Femur (tissue), 1 donor: ENCODE measurements around the gene TPRG1.
A peak's percentile ranks its signal among the peaks of the same experiment; 100 is the strongest.

Experiments used
- DNase-seq: peaks from one replicate; pipeline ENCODE4 v3.0.0-alpha.2; 2017

The TPRG1 gene, protein sequence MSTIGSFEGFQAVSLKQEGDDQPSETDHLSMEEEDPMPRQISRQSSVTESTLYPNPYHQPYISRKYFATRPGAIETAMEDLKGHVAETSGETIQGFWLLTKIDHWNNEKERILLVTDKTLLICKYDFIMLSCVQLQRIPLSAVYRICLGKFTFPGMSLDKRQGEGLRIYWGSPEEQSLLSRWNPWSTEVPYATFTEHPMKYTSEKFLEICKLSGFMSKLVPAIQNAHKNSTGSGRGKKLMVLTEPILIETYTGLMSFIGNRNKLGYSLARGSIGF

DNA sequence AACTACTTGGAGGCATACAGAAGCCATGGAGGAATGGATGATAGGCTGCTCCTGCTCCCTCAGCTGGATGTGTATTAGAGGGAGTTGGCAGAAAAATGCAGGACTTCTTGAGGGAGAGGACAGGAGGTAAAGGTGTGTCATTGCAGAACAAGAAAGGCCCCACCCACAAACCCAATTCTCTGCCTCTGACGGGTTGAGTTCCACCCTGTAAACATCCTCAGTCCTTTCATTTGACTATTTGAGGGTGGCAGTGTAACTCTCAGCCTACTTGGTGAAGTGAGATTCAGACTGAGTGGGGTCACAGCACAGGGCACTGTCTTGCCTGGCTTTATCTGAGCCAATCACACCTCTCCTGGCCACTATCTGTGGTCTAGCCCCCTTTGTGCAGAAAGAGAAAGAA is at the start of gene TPRG1:
Gene TPRG1, plus strand, starts transcription at position 265 of the 400 bp plus-strand sequence. CDS start 35,414 bp downstream, outside the sequence.
- DNase-seq, result no peak

GRCh38 chr3:189122110-189122509 is 49.7 kb upstream of the TPRG1 start:
- no peak for DNase-seq

DNA sequence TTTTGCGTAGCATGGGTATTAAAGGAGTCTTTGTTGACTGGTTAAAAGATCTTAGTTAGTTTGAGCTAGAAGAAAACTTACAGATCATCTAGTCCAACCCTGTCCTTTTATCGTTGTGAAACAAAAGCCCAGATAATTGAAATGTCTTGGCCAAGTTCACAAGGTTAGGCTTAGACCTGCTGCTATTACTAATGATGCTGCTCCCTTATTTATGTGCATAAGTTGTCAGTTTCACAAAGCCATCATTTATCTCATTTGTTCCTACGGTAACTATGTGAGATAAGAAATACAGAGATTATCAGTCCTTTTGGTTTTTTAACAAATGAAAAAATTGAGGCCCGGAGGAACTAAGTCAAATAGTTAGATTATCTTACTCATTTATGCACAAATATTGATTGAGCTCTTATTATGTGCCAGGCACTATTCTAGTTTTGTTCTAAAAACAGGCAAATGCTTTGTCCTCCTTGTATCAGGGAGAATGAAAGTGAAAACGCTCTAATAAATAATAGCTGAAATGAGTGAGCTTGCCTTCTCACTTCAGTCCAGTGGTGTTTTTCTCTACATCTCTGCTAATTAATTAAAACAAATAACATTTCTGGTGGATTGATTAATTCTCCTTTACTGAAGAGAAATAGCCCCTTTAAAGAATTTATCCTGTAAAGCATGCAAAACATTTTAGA is 49.1 kb upstream of the TPRG1 start:
- no peak for DNase-seq

DNA sequence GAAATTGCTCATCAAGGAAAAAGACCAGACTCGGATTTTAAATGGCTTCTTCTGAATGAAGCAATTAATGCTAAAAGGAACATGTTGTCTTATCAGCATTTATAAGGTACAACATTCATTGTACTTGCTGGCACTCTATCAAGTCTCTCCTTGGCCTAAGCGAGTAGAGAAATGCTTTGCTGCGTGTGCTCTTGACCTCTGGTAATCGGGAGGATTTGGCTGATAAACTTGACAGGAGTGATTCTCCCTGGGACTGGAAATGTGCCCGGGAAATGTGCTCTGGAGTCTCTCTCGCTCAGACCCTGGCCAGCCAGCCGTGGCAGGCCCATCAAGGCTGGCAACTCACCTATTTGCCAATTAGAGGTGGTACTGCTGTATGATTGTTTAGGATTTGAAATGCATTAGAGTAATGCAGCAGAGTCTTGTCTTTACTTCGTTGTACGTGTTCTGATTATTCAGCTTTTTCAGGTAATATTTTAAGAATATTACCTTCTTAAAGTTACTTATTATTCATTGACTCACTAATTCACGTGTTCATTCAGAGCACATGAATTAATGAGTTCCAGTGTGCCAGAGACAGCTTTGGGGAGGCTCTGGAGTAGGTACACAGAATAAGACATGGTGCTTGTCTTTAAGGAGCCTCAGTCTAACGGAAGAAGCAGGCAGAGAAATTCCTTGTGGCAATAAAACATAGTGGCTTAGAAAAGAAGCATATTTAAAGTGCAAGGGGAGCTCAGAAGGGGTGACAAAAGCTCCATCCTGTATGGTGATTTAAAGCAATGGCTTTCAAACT is 48.0 kb upstream of the TPRG1 start:
- DNase-seq, result no peak

- DNase-seq, result peak; percentile 28
These were observed 39.5 kb upstream of the TPRG1 start for GRCh38 chr3:189132231-189132671.

DNA sequence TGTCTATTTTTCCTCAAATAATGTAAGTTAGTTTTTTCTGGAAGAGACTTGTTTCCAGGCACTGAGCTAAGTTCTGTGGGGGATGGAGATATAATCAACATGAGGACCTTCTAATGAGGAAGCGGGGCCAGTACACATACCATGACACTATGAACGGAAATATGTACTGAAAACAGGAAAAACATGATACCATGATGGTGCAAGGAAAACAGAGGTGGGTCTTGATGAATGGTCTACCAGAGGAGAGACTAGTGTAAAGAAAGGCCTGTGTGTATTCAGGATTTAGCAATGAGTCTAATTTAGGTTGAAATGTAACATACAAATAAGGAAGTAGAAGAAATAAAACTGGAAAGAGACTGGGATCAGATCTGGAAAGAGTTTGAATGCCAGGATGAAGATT is 38.9 kb upstream of the TPRG1 start:
- no peak for DNase-seq

GRCh38 chr3:189133768-189134167 is 38.0 kb upstream of the TPRG1 start:
- DNase-seq, result no peak

DNA sequence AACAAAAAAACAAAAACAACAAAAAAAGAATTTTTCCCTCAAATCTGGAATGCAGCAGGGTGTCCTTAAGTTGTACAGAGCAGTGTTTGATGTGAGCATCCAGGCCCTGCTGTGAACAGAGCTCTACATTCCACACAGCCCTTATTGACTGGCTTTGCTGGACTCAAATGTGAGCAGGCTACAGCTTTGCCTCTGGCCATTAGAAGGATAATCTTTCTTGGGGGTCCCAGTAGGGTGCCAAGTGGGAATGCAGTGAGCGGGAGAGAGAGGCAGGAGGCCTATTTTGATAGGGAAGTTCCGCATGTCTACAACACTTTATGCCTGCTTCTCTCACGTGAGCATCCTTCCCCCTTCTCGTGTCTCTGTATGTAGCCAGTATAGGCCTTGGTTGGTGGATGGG is 34.4 kb upstream of the TPRG1 start:
- no peak for DNase-seq

- DNase-seq, result no peak
These were observed 32.7 kb upstream of the TPRG1 start for GRCh38 chr3:189138901-189139610.

- no peak for DNase-seq
These were observed 32.2 kb upstream of the TPRG1 start for GRCh38 chr3:189139611-189139940.

- DNase-seq, result no peak
These were observed 29.2 kb upstream of the TPRG1 start for GRCh38 chr3:189142527-189142926.

- DNase-seq, result no peak
These were observed 28.4 kb upstream of the TPRG1 start for GRCh38 chr3:189143321-189143720.

GRCh38 chr3:189143771-189144170 is 28.0 kb upstream of the TPRG1 start:
- no peak for DNase-seq

DNA sequence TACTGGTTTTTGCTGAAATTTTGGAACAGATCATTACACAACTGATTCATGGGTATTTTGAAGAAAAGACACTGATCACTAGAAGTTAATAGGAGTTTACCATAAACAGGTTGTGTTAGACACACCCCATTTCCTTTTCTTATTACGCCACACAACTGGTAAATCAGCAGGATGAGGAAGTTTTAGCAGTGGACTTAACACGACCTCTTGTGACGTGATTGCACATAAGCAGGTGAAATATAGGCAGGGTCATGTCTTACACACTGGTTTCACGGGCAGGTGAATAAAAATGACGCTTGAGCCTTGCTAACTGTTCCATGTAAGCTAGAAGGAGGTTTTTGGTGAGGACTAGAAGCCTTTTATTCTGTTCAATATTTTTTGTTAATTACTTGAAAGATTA is 27.1 kb upstream of the TPRG1 start:
- DNase-seq, result no peak

- no peak for DNase-seq
These were observed 24.9 kb upstream of the TPRG1 start for GRCh38 chr3:189146848-189147247.

DNA sequence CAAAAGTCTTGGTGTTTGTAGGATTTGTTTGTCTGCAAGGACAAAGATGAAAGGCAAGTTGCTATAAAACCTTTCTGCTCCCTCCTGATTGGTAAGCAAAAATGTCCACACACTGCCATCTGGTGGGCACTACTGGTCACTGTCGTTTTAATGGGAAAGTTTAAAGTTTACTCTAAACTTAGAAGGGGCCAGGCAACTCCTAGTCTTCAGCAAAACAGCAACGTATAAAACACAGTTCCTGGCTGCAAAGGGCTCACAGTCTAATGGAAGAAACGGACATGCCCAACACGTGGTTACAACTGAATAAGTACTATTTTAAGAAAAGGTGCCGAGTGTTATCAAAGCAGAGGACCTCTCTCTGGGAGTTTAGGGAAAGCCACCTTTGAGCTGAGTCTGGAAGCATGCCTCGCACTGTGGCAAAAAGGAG is 23.7 kb upstream of the TPRG1 start:
- DNase-seq, result peak; percentile 82

DNA sequence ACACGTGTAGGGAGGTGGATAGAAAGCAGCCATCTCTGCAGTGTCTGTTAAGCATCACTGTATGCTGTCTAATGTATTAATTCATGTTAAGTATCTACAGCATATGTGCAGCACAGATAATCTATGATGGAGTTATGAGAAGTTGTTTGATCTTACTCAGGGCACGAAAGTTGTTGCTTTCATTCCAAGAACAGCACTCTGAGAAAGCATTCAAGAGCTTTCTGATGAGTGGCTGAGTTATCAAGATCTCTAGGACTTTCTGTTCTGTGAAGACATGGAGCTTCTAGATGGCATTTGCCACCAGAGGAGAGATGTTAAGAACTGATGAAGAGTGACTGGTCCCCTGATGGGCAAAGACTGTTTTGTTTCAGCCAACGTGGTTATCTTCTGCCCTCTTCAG is 22.6 kb upstream of the TPRG1 start:
- DNase-seq, result no peak

GRCh38 chr3:189157232-189158007 is 14.4 kb upstream of the TPRG1 start:
- no peak for DNase-seq

GRCh38 chr3:189158034-189158433 is 13.7 kb upstream of the TPRG1 start:
- no peak for DNase-seq

DNA sequence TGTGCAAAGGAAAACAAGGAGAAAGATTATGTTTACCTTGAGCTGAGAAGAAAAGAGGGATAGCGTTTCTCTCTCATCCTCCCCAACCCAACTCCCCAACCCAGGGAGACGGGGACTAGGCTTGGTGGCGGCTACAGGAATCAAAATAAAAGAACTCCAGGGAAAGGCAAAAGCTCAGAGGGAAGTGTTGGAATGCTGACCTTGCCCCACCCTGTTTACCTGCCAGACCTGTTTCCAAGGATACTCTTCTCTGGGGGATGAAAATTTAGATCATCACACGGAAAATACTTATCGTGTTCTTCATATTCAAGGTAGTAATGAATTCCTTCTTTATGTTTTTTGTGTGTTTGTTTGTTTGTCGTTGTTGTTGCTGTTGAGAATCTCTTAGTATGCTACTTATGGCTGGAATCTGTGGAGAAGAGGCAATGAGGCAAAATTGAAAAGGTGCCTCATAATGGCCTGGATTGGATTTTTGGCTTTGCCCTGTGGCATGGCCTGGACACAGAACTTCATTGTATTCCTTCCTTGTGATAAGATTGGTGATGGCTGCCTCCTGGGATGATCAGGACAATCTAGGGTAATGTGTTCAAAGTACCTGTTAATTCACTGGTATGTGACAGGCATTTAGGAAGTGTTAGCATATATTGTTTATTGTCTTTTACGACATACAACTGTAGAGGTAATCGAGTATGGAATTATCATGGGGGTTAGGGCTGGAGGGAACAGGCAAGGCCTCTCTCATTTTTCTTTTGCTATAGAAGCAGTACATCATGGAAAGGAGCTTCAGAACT is 11.1 kb upstream of the TPRG1 start:
- no peak for DNase-seq

GRCh38 chr3:189165092-189165612 is 6.6 kb upstream of the TPRG1 start:
- DNase-seq, result no peak
